Colonic mucosa (tissue), 4 donors: ENCODE measurements around the gene ATP8B2. TPM values are rescaled to one million over a fixed set of nuclear protein-coding genes. Genes with fewer than 3 reads are reported as not detected.

Source experiments
- DNase-seq: peaks from one replicate; pipeline ENCODE4 v3.0.0-alpha.2; 2020
- H3K27ac ChIP-seq: fragments of 200-600 bp; one replicate; pipeline ENCODE4 v1.8.0; 2021
- H3K27me3 ChIP-seq: fragments of 200-600 bp; one replicate; pipeline ENCODE4 v1.8.0; 2021
- H3K36me3 ChIP-seq: fragments of 200-600 bp; one replicate; pipeline ENCODE4 v1.8.0; 2021
- H3K4me1 ChIP-seq: fragments of 200-600 bp; one replicate; pipeline ENCODE4 v1.8.0; 2021; ENCODE audit warnings: mild to moderate bottlenecking
- H3K4me3 ChIP-seq: fragments of 200-600 bp; one replicate; pipeline ENCODE4 v1.8.0; 2021
- H3K9ac ChIP-seq, 2 donors: one replicate each; pipeline ENCODE4 v1.7.0; 2013; ENCODE audit warnings: control low read depth in 2 of 2, low read depth in 2 of 2, low read length in 2 of 2
- H3K9me3 ChIP-seq: fragments of 200-600 bp; one replicate; pipeline ENCODE4 v1.8.0; 2021
- intact Hi-C: fragments of 100-400 bp; cut with DNase I; formaldehyde crosslinking; loops from one replicate; pipeline ENCODE4 v1.14.1; 2022
- total RNA-seq, 2 donors: library from RNA; stranded (reverse); fragmentation: NEBNext Ultra II Directional in 1 of 2; extraction: Animal tissue kit (Norgen Biotek cat#: 25700) in 1 of 2; gene quantifications; one replicate each; pipeline ENCODE4 v1.2.1, GENCODE V29; 2021
- TF ChIP-seq, protein P1 (sequence below): fragments of 200-600 bp; IDR thresholded peaks from one replicate; pipeline ENCODE4 v1.8.0; 2022; ENCODE audit warnings: antibody characterized with exemption, mild to moderate bottlenecking
- donor health status: healthy.
- donor health status: DM: no; HTN: no; CAD: no.
- donor health status: DM: no; HTN: no; CAD: no.

Gene ATP8B2
- total RNA-seq, 2 donors from 2014 or later = 4.2 to 6.6 TPM

DNA sequence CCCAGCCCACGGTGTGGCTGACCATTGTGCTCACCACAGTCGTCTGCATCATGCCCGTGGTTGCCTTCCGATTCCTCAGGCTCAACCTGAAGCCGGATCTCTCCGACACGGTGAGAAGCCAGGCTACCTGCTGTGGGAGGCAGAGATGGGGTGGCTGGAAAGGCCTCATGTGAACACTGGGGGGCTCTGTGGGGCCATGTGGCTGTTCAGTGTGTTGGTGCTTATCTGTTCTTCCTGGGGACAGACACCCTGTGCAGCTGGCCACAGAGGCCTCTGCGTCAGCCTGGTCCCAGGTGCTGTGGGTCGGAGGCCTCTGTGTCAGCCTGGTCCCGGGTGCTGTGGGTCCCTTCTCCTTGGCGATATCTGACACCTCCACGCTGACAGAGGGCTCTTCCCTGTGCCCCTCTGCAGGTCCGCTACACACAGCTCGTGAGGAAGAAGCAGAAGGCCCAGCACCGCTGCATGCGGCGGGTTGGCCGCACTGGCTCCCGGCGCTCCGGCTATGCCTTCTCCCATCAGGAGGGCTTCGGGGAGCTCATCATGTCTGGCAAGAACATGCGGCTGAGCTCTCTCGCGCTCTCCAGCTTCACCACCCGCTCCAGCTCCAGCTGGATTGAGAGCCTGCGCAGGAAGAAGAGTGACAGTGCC lies 23.2 kb downstream of the ATP8B2 start:
- intact Hi-C loops = no loop called here
- Histone ChIP-seq H3K27ac (no peak overlapping the region), H3K9ac (no peak overlapping the region), H3K36me3 (no peaks in the 10 kb centered on the region), H3K9me3 (no peaks in the 10 kb centered on the region), H3K27me3 (no peaks in the 10 kb centered on the region), H3K4me1 (peaks cover 8% of the 10 kb centered on the region), H3K4me3 (no peak overlapping the region)
- DNase-seq = no peak
- TF ChIP-seq, protein P1, sequence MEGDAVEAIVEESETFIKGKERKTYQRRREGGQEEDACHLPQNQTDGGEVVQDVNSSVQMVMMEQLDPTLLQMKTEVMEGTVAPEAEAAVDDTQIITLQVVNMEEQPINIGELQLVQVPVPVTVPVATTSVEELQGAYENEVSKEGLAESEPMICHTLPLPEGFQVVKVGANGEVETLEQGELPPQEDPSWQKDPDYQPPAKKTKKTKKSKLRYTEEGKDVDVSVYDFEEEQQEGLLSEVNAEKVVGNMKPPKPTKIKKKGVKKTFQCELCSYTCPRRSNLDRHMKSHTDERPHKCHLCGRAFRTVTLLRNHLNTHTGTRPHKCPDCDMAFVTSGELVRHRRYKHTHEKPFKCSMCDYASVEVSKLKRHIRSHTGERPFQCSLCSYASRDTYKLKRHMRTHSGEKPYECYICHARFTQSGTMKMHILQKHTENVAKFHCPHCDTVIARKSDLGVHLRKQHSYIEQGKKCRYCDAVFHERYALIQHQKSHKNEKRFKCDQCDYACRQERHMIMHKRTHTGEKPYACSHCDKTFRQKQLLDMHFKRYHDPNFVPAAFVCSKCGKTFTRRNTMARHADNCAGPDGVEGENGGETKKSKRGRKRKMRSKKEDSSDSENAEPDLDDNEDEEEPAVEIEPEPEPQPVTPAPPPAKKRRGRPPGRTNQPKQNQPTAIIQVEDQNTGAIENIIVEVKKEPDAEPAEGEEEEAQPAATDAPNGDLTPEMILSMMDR = no peak

DNA sequence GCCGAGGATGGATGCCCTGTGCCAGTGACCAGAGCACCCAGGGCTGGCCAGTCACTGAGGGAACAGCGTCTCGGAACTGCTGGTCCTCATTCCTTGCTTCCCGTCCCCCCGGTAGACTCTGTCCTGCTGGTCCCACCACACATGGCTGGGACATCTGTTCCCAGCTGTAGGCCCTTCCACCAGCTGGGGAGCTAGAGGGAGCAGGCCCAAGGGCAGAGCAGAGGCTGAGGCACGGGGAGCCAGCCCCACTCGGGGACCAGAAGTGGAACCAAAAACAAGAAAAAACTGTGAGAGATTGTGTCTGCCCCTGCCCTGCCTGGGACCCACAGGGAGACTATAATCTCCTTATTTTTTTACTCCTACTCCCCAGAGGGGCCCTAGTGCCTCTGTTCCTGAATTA lies 23.8 kb downstream of the ATP8B2 start:
- Histone ChIP-seq H3K9ac (no peak overlapping the region), H3K27me3 (no peaks in the 10 kb centered on the region), H3K4me1 (peaks cover 8% of the 10 kb centered on the region), H3K27ac (no peak overlapping the region), H3K36me3 (no peaks in the 10 kb centered on the region), H3K4me3 (no peak overlapping the region), H3K9me3 (no peaks in the 10 kb centered on the region)
- no peak for DNase-seq
- TF ChIP-seq, protein P1 = no peak
- intact Hi-C loops = no loop called here

DNA sequence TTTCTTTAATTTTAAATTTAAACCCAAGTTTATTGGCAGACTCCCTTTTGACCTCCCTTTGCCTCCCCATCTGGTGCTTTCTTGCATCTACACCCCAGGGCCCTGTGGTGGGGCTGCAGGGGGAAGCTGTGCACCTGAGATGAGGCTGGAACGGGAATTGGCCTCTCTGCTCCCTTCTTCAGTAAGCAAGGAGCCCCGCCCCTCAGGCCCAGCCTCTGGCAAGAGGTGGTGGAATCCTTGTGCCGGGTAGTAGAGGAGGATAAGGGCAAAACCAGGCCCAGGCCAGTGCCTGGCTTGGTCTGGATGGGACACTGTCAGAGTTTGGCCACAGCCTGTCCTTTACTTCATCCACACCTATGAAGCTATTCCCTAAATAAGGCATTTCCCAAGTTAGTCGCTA lies 25.1 kb downstream of the ATP8B2 start:
- no peak overlapping the region for H3K9ac ChIP-seq
- peak; percentile 71 for DNase-seq
- H3K9me3 ChIP-seq = no peaks in the 10 kb centered on the region
- TF ChIP-seq, protein P1 = no peak
- no peak overlapping the region for H3K4me3 ChIP-seq
- no peaks in the 10 kb centered on the region for H3K36me3 ChIP-seq
- intact Hi-C loops = no loop called here
- H3K4me1 ChIP-seq = peaks cover 8% of the 10 kb centered on the region
- H3K27me3 ChIP-seq = no peaks in the 10 kb centered on the region
- H3K27ac ChIP-seq = no peak overlapping the region

DNA sequence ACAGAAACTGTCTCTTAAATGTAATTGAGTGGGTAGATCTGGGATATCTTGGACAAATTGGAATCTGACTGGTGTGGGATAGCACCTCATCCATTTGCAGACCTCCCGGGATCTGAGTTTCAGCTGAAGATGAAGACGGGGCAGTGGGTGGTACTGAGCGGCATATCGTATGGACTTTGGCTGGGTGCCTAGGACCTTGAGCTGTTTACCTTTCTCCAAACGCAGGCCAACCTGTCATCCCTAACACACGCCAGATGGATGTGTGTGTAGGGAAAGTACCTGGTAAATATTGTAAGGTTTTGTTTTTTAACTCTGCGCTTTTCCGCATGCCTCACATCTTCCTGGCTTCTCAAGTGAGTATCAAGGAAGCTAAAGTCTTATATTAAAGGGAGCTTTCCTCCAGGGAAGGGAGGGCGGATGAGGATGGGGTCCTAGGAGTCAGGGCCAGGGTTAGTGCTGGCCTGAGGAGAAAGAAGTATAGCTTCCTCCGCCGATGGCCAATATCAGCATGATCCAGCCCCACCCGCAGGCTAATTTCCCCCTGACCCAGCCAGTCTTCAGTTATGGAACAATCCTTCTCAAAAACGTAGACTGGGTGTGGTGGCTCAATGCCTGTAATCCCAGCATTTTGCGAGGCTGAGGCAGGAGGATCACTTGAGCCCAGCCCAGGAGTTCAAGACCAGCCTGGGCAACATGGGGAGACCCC lies 26.2 kb downstream of the ATP8B2 start:
- H3K36me3 ChIP-seq = no peaks in the 10 kb centered on the region

DNA sequence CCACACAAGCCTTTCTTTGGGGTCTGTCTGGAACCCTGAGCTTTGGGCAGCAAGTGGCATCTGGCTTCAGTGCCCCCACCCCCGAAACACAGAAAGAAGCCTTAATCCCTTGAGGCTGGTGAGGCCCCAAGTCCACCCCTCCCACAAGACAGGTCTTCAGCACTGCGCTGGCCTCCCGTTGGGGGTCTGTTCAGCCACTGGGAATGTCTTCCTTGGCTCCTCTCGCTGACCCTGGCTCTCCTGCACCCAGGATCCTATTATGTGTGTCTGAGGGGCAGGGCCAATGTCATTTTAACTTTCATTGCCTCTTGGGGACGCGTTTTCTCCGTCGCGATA lies 26.9 kb downstream of the ATP8B2 start:
- no peaks in the 10 kb centered on the region for H3K9me3 ChIP-seq
- TF ChIP-seq, protein P1 = no peak
- no peaks in the 10 kb centered on the region for H3K27me3 ChIP-seq
- H3K4me1 ChIP-seq = peaks cover 8% of the 10 kb centered on the region
- intact Hi-C loops = no loop called here
- DNase-seq = no peak
- H3K4me3 ChIP-seq = peak overlapping the region; percentile 26
- H3K27ac ChIP-seq = peak overlapping the region; percentile 72
- H3K36me3 ChIP-seq = no peaks in the 10 kb centered on the region
- H3K9ac ChIP-seq = peak overlapping the region; percentile 26 to 38

More for the DNA sequence above, 26.2 kb downstream of the ATP8B2 start:
- Histone ChIP-seq H3K9me3 (no peaks in the 10 kb centered on the region), H3K9ac (no peak overlapping the region), H3K4me1 (peaks cover 8% of the 10 kb centered on the region), H3K4me3 (no peak overlapping the region), H3K27ac (peak overlapping the region; percentile 72), H3K27me3 (no peaks in the 10 kb centered on the region)
- intact Hi-C loops = no loop called here
- TF ChIP-seq, protein P1 = no peak
- DNase-seq = peak; percentile 81
